Activated CD8-positive, alpha-beta memory T cell treated with anti-CD3 and anti-CD28 coated beads, Interleukin-2, amount 50 U/mL, for 1 hour (primary cell): ENCODE results near the gene MPP1.

Source experiments
- DNase-seq: peaks from one replicate; pipeline ENCODE4 v3.0.0-alpha.2; 2020; ENCODE audit errors: extremely low read depth

MPP1 gene

DNA sequence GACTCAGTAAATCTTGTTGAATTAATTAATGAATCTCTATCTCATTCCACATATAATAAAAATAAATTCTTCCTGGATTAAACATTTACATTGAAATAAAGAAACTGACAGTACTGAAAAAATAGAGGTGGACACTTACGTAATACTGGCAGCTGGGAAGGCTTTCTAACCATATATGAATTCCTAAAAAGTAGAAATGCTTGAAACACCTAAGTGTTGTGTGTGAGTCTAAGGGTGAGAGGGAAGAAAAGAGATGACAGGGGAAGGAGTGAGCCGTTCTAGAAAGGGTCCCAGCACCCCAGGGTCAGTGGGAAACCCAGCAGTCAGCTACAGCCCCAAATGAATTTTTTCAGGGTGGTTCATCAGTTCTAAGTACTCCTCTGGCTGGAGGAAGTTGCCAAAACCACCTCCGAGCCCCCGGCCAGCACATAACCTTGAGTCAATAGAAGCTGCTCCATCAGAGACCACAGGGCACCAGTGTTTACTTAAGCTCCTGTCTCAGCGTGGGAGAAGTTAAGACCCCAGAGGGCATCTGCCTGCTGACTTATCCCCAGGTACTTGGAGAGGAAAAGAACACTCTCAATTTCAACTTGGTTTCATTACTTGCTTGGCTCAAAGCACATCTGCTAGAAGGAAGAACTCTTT is 72.7 kb downstream of the MPP1 start:
- no peak for DNase-seq

DNA sequence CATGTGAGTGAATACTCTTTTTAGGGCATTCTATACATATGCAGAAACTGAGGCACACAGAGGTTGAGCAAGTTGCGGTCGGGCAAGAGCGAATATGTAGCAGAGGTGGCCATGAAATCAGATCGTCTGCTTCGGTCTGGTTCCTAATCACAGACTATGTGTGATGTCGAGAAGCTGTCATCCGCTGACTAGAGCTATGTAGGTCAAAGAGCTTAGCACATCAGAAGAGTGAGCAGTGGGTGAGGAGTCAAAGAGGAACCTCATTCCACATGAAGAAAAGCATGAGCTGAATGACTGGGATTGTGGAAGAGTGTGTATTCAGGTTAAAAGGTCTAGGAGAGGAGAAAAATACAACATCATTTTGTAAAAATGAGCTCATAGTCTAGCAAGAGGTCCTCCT is 73.4 kb downstream of the MPP1 start:
- DNase-seq = no peak

DNA sequence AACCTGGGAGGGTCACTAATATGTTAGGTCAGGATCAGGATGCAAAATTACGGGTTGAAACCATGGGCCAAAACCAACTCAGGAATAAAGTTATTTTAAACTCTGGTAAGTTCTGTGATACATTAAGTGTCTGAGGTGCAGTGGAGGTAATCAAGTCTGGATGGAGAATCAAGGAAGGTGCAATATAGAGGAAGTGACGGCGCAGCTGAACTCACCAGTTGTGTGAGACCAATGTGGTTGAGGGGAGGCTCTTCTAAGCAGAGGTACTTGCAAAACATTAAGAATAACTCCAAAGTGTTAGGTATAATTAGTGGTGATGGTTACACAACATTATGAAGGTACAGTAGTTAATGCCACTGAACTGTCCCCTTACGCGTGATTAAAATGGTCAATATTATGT is 74.1 kb downstream of the MPP1 start:
- no peak for DNase-seq

DNA sequence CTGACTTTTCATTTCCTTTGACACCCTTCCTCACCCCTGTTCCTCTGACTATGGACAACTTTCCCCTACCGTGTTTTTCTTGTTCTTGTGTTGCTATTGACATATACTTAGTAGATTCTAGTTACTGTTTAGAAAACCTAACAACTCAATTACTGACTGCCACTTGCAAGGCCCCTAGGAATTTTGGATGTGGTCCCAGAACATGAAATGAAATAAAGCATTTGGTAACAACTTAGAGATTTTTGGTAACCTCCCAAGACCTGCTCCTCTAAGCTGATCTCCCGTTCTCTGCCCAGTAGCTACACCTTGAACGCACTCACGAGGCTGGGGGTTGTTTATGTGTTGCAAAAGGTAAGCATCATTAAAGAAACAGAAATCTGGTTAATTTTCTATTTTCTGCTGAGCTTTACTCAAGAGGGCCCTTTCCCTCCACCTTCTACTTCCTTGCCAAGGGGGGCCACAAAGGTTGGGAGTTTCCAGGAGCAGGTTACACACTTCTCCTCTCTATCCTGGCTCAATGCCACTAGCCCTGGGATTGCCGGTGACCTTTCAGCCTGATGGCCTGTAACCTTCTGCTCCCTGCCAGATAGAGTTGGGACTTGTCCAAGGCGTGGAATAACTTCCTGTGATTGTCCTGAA is 74.9 kb downstream of the MPP1 start:
- no peak for DNase-seq

DNA sequence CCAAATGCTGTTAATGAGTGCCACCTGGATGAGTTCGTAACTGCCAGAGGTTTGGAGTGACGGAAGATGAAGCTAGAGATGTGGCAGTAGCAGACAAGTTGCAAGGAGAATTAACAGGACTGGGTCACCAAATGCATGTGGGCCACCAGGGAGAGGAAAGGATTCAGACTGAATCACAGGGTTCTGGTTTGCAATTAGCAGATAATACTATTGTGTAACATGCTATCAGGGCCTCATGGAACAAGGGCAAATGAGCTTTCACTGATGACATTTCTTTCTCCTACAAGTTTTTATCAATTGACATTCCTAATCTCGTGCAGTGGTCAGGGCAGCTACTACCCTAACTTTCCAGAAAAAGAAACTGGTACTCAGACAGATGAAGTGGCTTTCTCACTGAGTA is 75.8 kb downstream of the MPP1 start:
- DNase-seq = no peak
